CD14-positive monocyte (primary cell): ENCODE results near the gene RAI14. TPM values are rescaled to one million over a fixed set of nuclear protein-coding genes. Genes with fewer than 3 reads are reported as not detected.

ENCODE experiments used
- DNase-seq, 3 donors: peaks; one replicate each; pipeline ENCODE4 v3.0.0-alpha.2; 2011 to 2022
- H2AFZ ChIP-seq: 2 replicates; pipeline ENCODE4 v1.6.0; 2012; ENCODE audit warnings: mild to moderate bottlenecking, low read depth, low read length, inconsistent platforms; ENCODE audit not compliant: insufficient read depth, poor library complexity, severe bottlenecking
- H3K27ac ChIP-seq, 2 donors: 1 replicate in 1 of 2; 2 replicates in 1 of 2; pipeline ENCODE4 v1.5.1; 2012 to 2013; ENCODE audit warnings: low read length in 2 of 2, control low read depth in 1 of 2, inconsistent platforms in 1 of 2, low read depth in 1 of 2, mild to moderate bottlenecking in 1 of 2
- H3K27me3 ChIP-seq, 2 donors: one replicate each; pipeline versions ENCODE4 v1.6.0 to v1.6.1; 2011 to 2013; ENCODE audit warnings: low read length in 2 of 2; ENCODE audit not compliant: control insufficient read depth in 2 of 2, insufficient read depth in 2 of 2
- H3K36me3 ChIP-seq, 2 donors: replicated peaks in 1 of 2; 1 replicate in 1 of 2; 2 replicates in 1 of 2; pipeline versions ENCODE4 v1.5.1 to v1.6.1; 2012 to 2013; ENCODE audit warnings: low read length in 2 of 2, control low read depth in 1 of 2, inconsistent platforms in 1 of 2, mild to moderate bottlenecking in 1 of 2; ENCODE audit not compliant: insufficient read depth in 2 of 2, control insufficient read depth in 1 of 2
- H3K4me1 ChIP-seq, 2 donors: 1 replicate in 1 of 2; 2 replicates in 1 of 2; pipeline versions ENCODE4 v1.5.1 to v1.6.1; 2012 to 2013; ENCODE audit warnings: low read length in 2 of 2, control low read depth in 1 of 2, inconsistent platforms in 1 of 2, mild to moderate bottlenecking in 1 of 2, moderate library complexity in 1 of 2; ENCODE audit not compliant: insufficient read depth in 2 of 2, control insufficient read depth in 1 of 2
- H3K4me2 ChIP-seq: replicated peaks from 2 replicates; pipeline ENCODE3; 2012; ENCODE audit warnings: low read length, moderate library complexity, mild to moderate bottlenecking; ENCODE audit not compliant: poor library complexity, severe bottlenecking; ENCODE audit errors: extremely low read depth
- H3K4me3 ChIP-seq, 3 experiments: fragments of 200-600 bp in 1 of 3; sonication (generic) in 1 of 3; replicated peaks in 1 of 3; 1 replicate in 2 of 3; 2 replicates in 1 of 3; pipeline ENCODE4 v1.5.1; 2011 to 2013; ENCODE audit warnings: low read length in 3 of 3, mild to moderate bottlenecking in 3 of 3, control low read depth in 2 of 3, low read depth in 2 of 3, inconsistent platforms in 1 of 3, moderate library complexity in 1 of 3
- H3K79me2 ChIP-seq: 2 replicates; pipeline ENCODE4 v1.6.0; 2012; ENCODE audit warnings: mild to moderate bottlenecking, control low read depth, inconsistent platforms, low read length, moderate library complexity; ENCODE audit not compliant: insufficient read depth
- H3K9ac ChIP-seq: 2 replicates; pipeline ENCODE4 v1.6.0; 2017; ENCODE audit warnings: low read length, mild to moderate bottlenecking; ENCODE audit not compliant: insufficient read depth, poor library complexity, severe bottlenecking
- H3K9me3 ChIP-seq, 2 donors: replicated peaks in 1 of 2; 1 replicate in 1 of 2; 2 replicates in 1 of 2; pipeline versions ENCODE4 v1.5.1 to v1.6.1; 2012 to 2013; ENCODE audit warnings: low read length in 2 of 2, control low read depth in 1 of 2; ENCODE audit not compliant: control insufficient read depth in 1 of 2, insufficient read depth in 1 of 2
- H4K20me1 ChIP-seq: 2 replicates; pipeline ENCODE4 v1.6.0; 2012; ENCODE audit warnings: mild to moderate bottlenecking, low read length, control low read depth, moderate library complexity; ENCODE audit not compliant: insufficient read depth
- H3K27ac Mint-ChIP-seq, 7 donors: one replicate each; pipeline ENCODE4 v1.8.0; 2020; ENCODE audit warnings: mild to moderate bottlenecking in 7 of 7, mixed read lengths in 7 of 7, moderate library complexity in 6 of 7, inconsistent platforms in 2 of 7
- H3K27me3 Mint-ChIP-seq, 3 donors: one replicate each; pipeline ENCODE4 v1.8.0; 2021 to 2022; ENCODE audit warnings: low read depth in 3 of 3, mild to moderate bottlenecking in 3 of 3, mixed read lengths in 3 of 3, moderate library complexity in 3 of 3, inconsistent platforms in 1 of 3
- H3K36me3 Mint-ChIP-seq, 2 donors: one replicate each; pipeline ENCODE4 v1.8.0; 2020; ENCODE audit warnings: mixed read lengths in 2 of 2, inconsistent platforms in 1 of 2, mild to moderate bottlenecking in 1 of 2
- H3K4me1 Mint-ChIP-seq: one replicate; pipeline ENCODE4 v1.8.0; 2020; ENCODE audit warnings: mild to moderate bottlenecking, mixed read lengths
- H3K4me3 Mint-ChIP-seq, 2 donors: one replicate each; pipeline ENCODE4 v1.8.0; 2020; ENCODE audit warnings: mild to moderate bottlenecking in 2 of 2, mixed read lengths in 2 of 2, moderate library complexity in 1 of 2
- H3K9me3 Mint-ChIP-seq, 7 donors: one replicate each; pipeline ENCODE4 v1.8.0; 2020 to 2022; ENCODE audit warnings: mixed read lengths in 7 of 7, mild to moderate bottlenecking in 6 of 7, moderate library complexity in 6 of 7, inconsistent platforms in 2 of 7
- WGBS: methylation state at CpG from one replicate; pipeline ENCODE4 v1.1.5; 2013; ENCODE audit warnings: missing lambda C conversion rate; ENCODE audit not compliant: insufficient coverage; 5-methylcytosine and 5-hydroxymethylcytosine counted together
- intact Hi-C, 2 donors: fragments of 100-400 bp; cut with micrococcal nuclease; formaldehyde crosslinking; loops; one replicate each; pipeline versions ENCODE4 v1.15.0 to v1.15.1; 2023
- polyA plus RNA-seq, 3 donors: library from polyadenylated mRNA; depleted of rRNA in 1 of 3; unstranded in 2 of 3; stranded (reverse) in 1 of 3; fragments of 300-500 nt in 2 of 3; fragments of >200 nt in 1 of 3; fragmentation: Illumina TruSeq in 2 of 3; gene quantifications; 1 replicate in 2 of 3; 2 replicates in 1 of 3; pipeline ENCODE4 v1.2.3, GENCODE V29; 2012 to 2021
- TF ChIP-seq, protein P1 (sequence below): fragments of 200-600 bp; IDR thresholded peaks from one replicate; pipeline ENCODE4 v1.8.0; 2022; ENCODE audit warnings: antibody characterized with exemption, mild to moderate bottlenecking

Gene RAI14
- polyA plus RNA-seq, 3 donors = 0.08 TPM; not detected in 2

DNA sequence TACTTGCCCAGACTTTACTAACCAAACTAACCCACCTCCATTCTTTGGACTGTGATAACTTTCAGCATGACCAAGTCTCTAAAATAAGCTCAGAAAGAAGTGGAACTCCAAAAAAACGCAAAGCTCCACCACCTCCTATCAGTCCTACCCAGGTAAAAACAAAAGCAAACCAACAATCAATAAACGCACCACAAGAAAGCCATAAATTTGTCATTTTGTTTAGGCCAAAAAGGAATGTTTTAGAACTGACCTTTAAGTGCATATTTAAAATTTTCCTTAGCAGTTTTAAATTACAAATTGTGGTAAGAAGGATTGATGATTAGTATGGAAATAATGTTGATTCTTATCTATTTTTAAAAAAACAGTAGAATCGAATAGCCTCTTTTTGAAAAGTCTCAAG lies 157.4 kb downstream of the RAI14 start:
- H3K27ac Mint-ChIP-seq = no peak overlapping the region
- no peaks in the 10 kb centered on the region for H3K27me3 ChIP-seq
- no peak overlapping the region for H3K4me3 ChIP-seq
- DNase-seq = no peak
- no peak overlapping the region for H3K27ac ChIP-seq
- H3K4me3 Mint-ChIP-seq = no peak overlapping the region
- no peaks in the 10 kb centered on the region for H3K36me3 ChIP-seq
- no peaks in the 10 kb centered on the region for H3K36me3 Mint-ChIP-seq
- H3K9me3 ChIP-seq = no peaks in the 10 kb centered on the region
- no peaks in the 10 kb centered on the region for H3K4me1 ChIP-seq
- TF ChIP-seq, protein P1, sequence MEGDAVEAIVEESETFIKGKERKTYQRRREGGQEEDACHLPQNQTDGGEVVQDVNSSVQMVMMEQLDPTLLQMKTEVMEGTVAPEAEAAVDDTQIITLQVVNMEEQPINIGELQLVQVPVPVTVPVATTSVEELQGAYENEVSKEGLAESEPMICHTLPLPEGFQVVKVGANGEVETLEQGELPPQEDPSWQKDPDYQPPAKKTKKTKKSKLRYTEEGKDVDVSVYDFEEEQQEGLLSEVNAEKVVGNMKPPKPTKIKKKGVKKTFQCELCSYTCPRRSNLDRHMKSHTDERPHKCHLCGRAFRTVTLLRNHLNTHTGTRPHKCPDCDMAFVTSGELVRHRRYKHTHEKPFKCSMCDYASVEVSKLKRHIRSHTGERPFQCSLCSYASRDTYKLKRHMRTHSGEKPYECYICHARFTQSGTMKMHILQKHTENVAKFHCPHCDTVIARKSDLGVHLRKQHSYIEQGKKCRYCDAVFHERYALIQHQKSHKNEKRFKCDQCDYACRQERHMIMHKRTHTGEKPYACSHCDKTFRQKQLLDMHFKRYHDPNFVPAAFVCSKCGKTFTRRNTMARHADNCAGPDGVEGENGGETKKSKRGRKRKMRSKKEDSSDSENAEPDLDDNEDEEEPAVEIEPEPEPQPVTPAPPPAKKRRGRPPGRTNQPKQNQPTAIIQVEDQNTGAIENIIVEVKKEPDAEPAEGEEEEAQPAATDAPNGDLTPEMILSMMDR = no peak
- H3K79me2 ChIP-seq = no peaks in the 10 kb centered on the region
- no peaks in the 10 kb centered on the region for H3K4me1 Mint-ChIP-seq
- H3K4me2 ChIP-seq = no peak overlapping the region
- no peaks in the 10 kb centered on the region for H4K20me1 ChIP-seq
- no peak overlapping the region for H2AFZ ChIP-seq
- H3K27me3 Mint-ChIP-seq = no peaks in the 10 kb centered on the region
- no peaks in the 10 kb centered on the region for H3K9me3 Mint-ChIP-seq
- WGBS = no CpG with 5 or more reads among the region's 3 CpGs
- intact Hi-C loops = no loop called here
- no peak overlapping the region for H3K9ac ChIP-seq

DNA sequence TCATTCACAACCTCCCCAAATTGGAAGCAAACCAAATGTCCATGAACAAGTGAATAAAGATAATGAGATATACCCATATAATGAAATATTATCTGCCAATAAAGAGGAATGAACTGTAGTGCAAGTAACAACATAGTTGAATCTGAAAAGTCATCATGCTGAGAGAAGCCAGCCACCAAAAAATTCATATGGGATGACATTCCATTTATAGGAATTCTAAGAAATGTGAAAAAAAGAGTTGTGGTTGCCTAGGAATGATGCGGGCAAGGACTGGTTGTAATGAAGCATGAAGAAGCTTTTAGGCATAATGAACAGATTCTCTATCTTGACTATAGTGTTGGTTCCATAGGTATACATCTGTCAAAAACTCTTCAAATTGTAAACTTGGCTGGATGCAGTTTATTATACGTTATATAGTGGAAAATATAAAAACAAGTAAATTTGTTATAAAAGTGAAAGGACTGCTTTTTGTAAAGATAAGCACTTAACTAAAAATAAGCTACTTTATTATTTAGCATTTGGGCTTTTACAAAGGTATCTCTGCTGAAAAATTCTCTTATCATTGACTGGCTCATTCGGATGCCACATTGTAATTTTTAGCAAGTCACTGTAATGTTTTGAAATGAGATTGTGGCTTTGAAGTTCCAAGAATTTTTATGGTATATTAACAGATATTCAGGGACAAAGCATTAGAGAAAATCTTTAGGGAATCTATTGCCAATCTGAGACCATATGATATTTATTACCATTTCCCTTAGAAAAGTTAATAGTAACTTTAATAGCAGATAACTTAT lies 161.6 kb downstream of the RAI14 start:
- intact Hi-C loops = no loop called here
- Histone ChIP-seq H4K20me1 (no peaks in the 10 kb centered on the region), H3K79me2 (no peaks in the 10 kb centered on the region), H3K9ac (no peak overlapping the region), H3K27me3 (no peaks in the 10 kb centered on the region), H3K4me1 (no peaks in the 10 kb centered on the region), H3K27ac (no peak overlapping the region), H2AFZ (no peak overlapping the region), H3K9me3 (no peaks in the 10 kb centered on the region), H3K36me3 (no peaks in the 10 kb centered on the region), H3K4me3 (no peak overlapping the region), H3K4me2 (no peak overlapping the region)
- DNase-seq = no peak
- Mint-ChIP-seq H3K36me3 (no peaks in the 10 kb centered on the region), H3K4me3 (no peak overlapping the region), H3K4me1 (no peaks in the 10 kb centered on the region), H3K27ac (no peak overlapping the region), H3K27me3 (no peaks in the 10 kb centered on the region), H3K9me3 (no peaks in the 10 kb centered on the region)
- TF ChIP-seq, protein P1 = no peak
- WGBS = no CpG with 5 or more reads among the region's 3 CpGs
